ENCODE data around the gene CUTA.

- TF ChIP-seq CTCF (conservative IDR thresholded peaks at IDR 0.05; ENCODE audit: low read length) = no peak
- TF ChIP-seq EZH2phosphoT487 (IDR thresholded peaks at IDR 0.05; ENCODE audit: borderline replicate concordance, low read depth, low read length) = no peak
Measured at GRCh38 chr6:33416386-33417127, 1.4 kb downstream of the CUTA start.

Data from OCI-LY7 (cell line).